ENCODE results near the gene VSNL1. TPM values are rescaled to one million over a fixed set of nuclear protein-coding genes. Genes with fewer than 3 reads are reported as not detected.
A peak's percentile ranks its signal among the peaks of the same experiment; 100 is the strongest.

The VSNL1 gene
- total RNA-seq, 1 donor from 2014 or later, result 94.4 TPM

GRCh38 chr2:17542471-17542870 lies 2.0 kb downstream of the VSNL1 start:
- H3K9me3 Mint-ChIP-seq, result no peaks in the 10 kb centered on the region
- no peak overlapping the region for H2AFZ ChIP-seq (replicated peaks)
- no peak overlapping the region for H3K4me3 Mint-ChIP-seq
- no peaks in the 10 kb centered on the region for H3K36me3 Mint-ChIP-seq
- H3K27ac Mint-ChIP-seq, result no peak overlapping the region
- peaks cover 41% of the 10 kb centered on the region for H3K4me1 Mint-ChIP-seq
- peaks cover 12% of the 10 kb centered on the region for H3K27me3 ChIP-seq
- peaks cover 57% of the 10 kb centered on the region for H3K4me1 ChIP-seq
- peak overlapping the region; percentile 77 for H3K4me3 ChIP-seq
- peak overlapping the region; percentile 99 for H3K4me2 ChIP-seq
- H3K27ac ChIP-seq, result no peak overlapping the region
- no peak for DNase-seq (ENCODE audit: low spot score)
- H3K79me2 ChIP-seq (ENCODE audit: low read depth), result peaks cover 67% of the 10 kb centered on the region
- no peaks in the 10 kb centered on the region for H3K36me3 ChIP-seq
- TF ChIP-seq EZH2phosphoT487 (IDR thresholded peaks at IDR 0.05), result no peak
- TF ChIP-seq EZH2 (IDR thresholded peaks at IDR 0.05), result no peak
- TF ChIP-seq CTCF (IDR thresholded peaks at IDR 0.05), result no peak
- H3F3A ChIP-seq (ENCODE audit: low read depth), result peaks cover 77% of the 10 kb centered on the region
- peaks cover 29% of the 10 kb centered on the region for H3K27me3 Mint-ChIP-seq (ENCODE audit: insufficient read depth, low read depth)
- H3K9ac ChIP-seq, result no peak overlapping the region
- H4K20me1 ChIP-seq (ENCODE audit: low read depth), result no peaks in the 10 kb centered on the region
- no peaks in the 10 kb centered on the region for H3K9me3 ChIP-seq (ENCODE audit: low read depth)

GRCh38 chr2:17543131-17543660 lies 2.7 kb downstream of the VSNL1 start:
- H3K9me3 ChIP-seq (ENCODE audit: low read depth), result no peaks in the 10 kb centered on the region
- peak overlapping the region; percentile 99 for H3K4me2 ChIP-seq
- H3K79me2 ChIP-seq (ENCODE audit: low read depth), result peaks cover 74% of the 10 kb centered on the region
- H3K36me3 ChIP-seq, result no peaks in the 10 kb centered on the region
- H3K27ac ChIP-seq, result peak overlapping the region; percentile 90
- no peaks in the 10 kb centered on the region for H3K9me3 Mint-ChIP-seq
- no peak overlapping the region for H3K9ac ChIP-seq
- peaks cover 65% of the 10 kb centered on the region for H3K4me1 ChIP-seq
- no peaks in the 10 kb centered on the region for H3K36me3 Mint-ChIP-seq
- no peak overlapping the region for H3K4me3 Mint-ChIP-seq
- peak; percentile 62 for DNase-seq (ENCODE audit: low spot score)
- H3K4me3 ChIP-seq, result peak overlapping the region; percentile 77
- no peak for TF ChIP-seq EZH2phosphoT487 (IDR thresholded peaks at IDR 0.05)
- no peak for TF ChIP-seq EZH2 (IDR thresholded peaks at IDR 0.05)
- TF ChIP-seq CTCF (IDR thresholded peaks at IDR 0.05), result no peak
- H3K27me3 ChIP-seq, result peaks cover 5% of the 10 kb centered on the region
- peak overlapping the region; percentile 57 for H2AFZ ChIP-seq (replicated peaks)
- H4K20me1 ChIP-seq (ENCODE audit: low read depth), result no peaks in the 10 kb centered on the region
- H3F3A ChIP-seq (ENCODE audit: low read depth), result peaks cover 71% of the 10 kb centered on the region
- H3K27ac Mint-ChIP-seq, result no peak overlapping the region
- peaks cover 27% of the 10 kb centered on the region for H3K27me3 Mint-ChIP-seq (ENCODE audit: insufficient read depth, low read depth)
- peaks cover 36% of the 10 kb centered on the region for H3K4me1 Mint-ChIP-seq

GRCh38 chr2:17543848-17544247 lies 3.4 kb downstream of the VSNL1 start:
- H3K79me2 ChIP-seq (ENCODE audit: low read depth), result peaks cover 80% of the 10 kb centered on the region
- no peaks in the 10 kb centered on the region for H3K27me3 ChIP-seq
- H3F3A ChIP-seq (ENCODE audit: low read depth), result peaks cover 64% of the 10 kb centered on the region
- H3K36me3 ChIP-seq, result no peaks in the 10 kb centered on the region
- no peak overlapping the region for H2AFZ ChIP-seq (replicated peaks)
- peaks cover 71% of the 10 kb centered on the region for H3K4me1 ChIP-seq
- Mint-ChIP-seq H3K4me3 (no peak overlapping the region), H3K36me3 (no peaks in the 10 kb centered on the region), H3K27ac (no peak overlapping the region), H3K27me3 (ENCODE audit: insufficient read depth, low read depth) (peaks cover 23% of the 10 kb centered on the region), H3K4me1 (peaks cover 32% of the 10 kb centered on the region), H3K9me3 (no peaks in the 10 kb centered on the region)
- peak overlapping the region; percentile 90 for H3K27ac ChIP-seq
- no peaks in the 10 kb centered on the region for H4K20me1 ChIP-seq (ENCODE audit: low read depth)
- TF ChIP-seq EZH2 (IDR thresholded peaks at IDR 0.05), result no peak
- TF ChIP-seq CTCF (IDR thresholded peaks at IDR 0.05), result no peak
- no peak for TF ChIP-seq EZH2phosphoT487 (IDR thresholded peaks at IDR 0.05)
- no peaks in the 10 kb centered on the region for H3K9me3 ChIP-seq (ENCODE audit: low read depth)
- H3K4me3 ChIP-seq, result peak overlapping the region; percentile 77
- peak; percentile 26 for DNase-seq (ENCODE audit: low spot score)
- H3K9ac ChIP-seq, result no peak overlapping the region
- peak overlapping the region; percentile 99 for H3K4me2 ChIP-seq
